Limb (tissue), 2 donors: ENCODE data around the gene PVALB.

ENCODE experiments used
- DNase-seq, 2 donors: peaks; one replicate each; pipeline ENCODE4 v3.0.0-alpha.2; 2016; ENCODE audit errors: extremely low spot score in 2 of 2

Gene PVALB

DNA sequence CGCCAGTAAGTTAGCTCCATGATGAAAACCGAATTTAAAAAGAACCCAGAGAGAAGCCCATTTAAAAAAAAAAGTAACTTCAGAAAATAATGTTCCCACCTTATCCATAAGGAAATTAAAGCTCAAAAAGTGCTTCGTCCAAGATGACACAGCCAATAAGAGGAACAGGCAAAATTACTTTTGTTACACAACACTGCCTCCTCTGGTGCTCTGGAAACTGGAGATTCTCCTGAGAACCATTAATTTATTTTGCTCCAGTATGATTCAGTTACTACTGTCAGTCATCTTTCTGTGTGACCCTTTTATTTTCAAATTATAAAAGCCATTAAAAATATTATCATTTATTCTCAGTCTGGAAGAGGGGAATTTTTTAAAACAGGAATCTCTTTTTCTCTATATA is 42.9 kb downstream of the PVALB start:
- no peak for DNase-seq

DNA sequence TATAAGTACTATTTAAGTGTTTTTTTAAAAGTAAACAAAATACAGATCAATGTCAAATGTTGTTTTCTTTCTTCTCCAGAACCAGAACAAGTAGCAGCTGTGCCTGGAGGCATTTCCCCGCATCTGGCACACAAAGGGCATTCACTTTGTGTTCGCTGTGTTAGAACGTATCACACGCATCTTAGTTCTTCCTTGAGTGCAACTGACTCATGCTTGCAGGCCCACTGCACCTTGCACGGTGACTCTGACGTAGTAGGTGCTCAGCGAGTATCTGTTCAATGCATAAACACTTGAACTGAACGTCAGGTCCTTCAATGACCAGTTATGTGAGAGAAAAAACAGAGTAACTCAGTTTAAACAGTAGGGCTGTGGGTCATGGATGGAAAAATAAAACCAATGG is 44.4 kb downstream of the PVALB start:
- DNase-seq, result no peak

DNA sequence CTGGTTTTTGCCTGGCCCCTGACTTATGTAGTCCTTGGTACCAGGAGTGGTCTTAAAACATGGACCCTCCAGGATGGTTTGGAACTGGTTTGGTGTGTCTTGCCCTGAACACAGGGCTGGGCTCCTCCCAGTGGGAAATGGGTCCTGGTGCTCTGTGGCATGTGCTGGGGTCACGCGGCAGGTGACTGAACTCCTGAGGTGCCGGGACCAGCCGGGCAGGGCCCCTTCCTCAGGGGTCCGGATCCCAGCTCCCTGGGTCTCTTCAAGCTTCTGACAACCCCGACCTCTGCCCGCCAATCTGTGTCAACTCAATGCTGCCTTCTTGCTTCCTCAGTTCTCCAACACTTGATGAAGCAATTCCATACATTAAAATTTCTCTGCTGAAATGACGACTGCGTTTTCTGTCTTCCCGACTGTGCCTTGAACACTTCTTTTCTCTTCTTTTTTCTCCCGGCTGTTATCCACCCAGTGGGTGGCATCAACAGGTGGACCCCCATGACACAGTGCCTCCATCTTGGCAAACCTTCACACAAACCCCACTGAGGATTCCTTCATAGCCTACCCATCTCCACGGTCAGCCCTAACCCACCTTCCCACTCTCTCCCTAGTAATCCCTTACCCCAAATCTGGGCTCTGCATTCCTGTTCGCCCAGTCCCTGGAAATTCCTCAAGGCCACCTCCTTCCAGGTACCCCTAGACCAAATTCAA is 45.3 kb downstream of the PVALB start:
- no peak for DNase-seq

DNA sequence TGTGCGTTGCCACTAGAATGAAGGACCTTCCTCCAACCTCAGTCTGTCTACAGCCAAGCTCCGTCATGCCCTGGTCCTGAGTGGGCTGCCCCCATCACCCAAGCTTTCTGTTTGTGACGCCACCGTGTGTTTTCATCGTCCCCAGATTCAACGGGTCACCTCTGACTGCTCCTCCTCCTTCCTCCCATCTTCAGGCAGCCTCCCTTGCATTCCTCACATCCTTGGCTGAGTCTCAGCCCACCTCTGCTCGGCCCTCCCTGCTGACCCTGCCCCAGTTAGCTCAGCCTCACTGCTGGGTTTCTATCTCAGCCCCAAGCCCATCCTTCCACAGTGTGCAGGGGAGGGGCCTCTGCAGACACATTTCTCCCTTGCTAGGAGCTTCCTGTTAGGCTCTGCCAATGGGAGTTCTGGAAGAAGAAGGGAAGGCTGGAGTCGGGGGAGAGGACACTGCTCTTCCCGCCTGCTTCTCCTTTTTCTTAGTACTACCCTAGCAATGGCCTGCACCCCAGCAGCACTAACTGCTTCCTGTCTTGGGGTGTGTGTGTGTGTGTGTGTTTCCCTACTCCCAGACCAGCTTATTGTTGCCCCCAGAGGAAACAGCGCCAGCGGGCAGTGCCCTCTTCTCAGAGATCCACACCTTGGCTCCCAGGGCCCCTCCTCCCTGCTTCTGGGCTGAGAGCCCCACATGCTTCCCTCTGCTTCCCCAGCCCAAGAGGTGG is 46.2 kb downstream of the PVALB start:
- DNase-seq, result no peak

DNA sequence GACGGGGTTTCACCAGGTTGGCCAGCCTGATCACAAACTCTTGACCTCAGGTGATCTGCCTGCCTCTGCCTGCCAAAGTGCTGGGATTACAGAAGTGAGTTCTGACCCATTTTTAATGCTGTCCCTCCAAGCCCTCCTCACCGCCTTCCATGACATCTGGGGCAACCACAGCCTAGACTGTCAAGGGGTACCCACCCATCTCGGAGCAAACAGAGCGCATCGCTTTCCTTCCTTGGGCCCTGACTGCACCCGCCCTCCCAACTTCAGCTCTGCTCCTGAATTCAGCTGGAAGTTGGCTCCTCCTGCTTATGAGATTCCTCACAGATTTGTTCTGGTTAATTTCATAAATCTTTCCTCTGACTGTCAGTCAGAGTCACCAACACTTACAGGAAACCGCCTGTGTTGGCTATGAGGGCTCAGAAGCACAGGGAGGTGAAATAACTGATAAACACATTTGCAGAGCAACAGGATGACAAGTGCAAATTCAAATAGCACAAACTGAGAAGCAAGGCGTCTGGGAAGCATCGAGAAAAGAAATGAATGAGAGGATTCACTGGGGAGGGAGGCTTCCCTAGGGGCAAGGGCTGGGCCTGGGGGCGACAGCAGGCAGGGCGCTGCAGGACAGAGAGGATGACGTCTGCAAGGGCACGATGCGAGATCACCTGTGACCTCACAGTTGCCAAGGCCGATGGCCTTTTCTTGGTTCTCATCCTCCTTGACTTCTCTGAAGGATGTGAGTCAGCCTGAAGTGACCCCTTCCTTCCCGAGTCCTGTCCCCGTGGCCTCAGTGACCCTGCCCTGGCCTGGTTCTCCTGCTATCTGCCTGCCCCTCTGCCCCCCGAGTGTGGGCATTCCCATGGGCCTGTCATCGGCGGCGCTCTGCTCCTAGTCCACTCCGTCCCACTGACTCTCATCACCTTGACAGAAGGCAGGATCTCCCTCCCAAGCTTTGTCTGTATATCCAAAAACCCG is 47.0 kb downstream of the PVALB start:
- no peak for DNase-seq

DNA sequence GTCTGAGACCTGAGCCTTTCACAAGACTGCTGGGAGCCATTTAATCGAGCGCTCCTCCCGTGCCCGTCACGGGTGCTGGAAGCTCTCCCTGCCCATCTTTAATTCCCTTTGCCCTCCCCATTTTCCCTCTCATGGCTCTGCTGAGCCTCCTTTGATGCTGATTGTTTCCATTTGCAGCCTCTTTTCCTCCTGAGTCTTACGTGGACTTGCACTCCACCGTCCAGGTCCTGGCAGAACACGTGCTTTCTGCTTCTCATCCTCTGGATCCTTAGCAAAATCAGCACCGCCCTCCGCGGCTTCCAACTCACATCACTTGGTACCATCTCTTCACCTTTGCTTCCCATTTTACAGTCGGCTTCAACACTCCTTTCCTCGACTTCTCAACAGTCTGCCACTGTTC is 48.2 kb downstream of the PVALB start:
- DNase-seq, result no peak

DNA sequence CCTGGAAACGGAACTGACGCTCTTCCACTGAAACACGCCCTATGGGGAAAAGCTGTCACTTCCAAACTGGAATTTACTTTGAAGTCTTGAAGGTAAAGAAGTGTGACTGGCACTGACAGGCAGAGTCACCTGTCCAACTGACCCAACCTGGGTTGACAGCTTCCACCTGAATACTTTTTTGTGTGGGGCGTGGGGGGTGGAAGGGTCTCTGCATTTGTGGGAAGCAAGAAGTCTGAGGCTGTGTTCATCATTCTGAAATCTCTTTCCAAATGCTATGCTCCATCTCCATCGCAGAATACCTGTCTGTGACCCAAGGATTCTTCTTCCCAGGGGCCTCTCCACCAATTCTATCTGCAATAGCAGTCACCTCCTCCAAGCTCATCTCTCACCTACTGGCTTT is 48.7 kb downstream of the PVALB start:
- no peak for DNase-seq

DNA sequence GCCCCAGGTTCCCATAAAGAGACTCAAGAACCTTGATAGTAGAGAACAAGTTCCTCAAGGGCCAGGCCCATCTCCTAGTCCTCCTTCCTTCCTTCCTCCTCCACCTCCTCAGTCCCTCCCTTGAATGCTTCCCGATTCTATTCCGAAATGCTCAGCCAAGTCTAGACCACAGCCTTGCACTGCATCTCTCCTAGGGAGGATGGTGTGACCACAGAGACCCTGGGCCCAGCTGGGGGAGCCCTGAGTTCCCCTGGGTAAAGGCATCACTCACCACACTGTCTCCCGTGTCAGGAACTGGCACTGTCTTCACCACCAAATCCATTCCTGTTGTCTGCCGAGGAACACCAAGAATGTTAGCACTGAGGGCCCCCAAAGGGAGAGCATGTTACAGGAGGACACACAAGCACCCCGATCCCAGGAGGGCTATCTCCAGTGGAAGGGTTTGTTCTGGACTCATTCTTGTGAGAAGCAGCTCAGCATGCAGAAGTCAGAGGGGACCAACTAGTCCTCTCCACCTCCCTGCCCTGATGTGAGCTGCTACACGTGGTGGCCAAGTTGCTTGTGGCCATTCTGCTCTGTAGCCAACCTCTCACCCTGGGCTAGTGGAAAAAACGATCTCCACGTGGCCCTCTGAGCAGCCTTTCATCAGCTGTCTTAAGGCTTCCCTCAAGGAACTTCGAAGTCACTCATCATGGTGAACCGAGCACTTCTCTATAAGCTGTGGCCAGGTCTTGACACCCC is 49.6 kb downstream of the PVALB start:
- no peak for DNase-seq

DNA sequence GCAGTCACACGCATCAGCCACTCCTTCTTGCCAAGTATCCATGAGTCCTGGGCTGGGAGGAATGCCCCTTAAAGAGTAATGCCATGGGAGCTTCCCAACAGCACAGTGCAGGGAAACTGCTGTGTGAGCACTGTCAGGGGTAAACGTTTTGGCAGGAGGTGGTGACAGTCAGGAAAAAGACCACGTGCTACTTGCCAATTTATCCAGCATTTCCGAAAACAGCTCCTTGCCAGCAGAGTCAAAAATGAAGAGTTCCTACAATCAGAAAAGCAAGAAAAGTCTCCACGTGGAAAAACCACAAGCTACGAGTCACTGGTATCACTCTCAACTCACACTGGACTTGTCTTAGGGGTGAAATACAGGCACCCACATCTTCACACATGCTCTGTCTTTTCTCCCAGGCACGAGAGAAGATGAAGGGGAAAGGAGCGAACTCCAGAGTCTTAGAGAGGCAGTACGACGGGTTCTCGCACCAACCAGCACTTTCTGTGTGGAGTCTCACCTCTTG is 50.8 kb downstream of the PVALB start:
- no peak for DNase-seq

DNA sequence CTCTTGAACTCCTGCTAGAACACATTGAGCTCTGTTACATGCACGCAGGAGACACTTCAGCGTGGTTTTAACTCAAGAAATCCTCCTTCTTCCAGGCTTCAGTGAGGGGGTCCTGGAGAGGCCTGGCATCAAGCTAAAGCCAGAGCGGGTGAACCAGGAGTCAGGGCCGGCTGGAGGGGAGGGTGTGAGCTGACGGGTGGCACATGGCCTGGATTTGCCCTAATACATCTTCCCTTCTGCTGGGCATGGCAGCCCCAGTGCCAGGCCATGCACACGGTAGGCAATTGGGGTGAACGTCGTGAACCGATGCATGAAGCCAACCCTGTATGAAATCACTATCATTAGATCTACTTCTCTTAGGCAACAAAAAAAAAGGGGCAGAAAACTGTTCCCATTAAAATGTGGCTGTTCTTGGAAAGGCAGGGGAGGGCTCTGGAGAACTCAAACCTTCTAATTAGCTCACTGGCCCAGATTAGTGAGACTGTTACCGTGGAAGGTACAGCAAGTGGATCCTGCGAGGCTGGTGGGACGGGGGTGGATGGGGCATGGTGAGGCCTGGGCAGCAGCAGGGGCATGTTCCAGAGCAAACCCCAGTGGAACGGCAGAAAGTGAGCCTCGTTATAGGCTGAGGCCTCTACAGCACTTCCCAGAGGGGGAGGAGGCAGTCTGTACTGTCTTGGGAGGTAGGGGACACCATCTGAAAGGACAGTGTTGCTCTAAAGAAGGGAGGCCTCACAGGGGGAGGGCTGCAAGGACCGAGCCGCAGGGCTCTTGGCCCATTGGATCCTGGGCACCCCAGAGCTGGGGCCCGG is 51.5 kb downstream of the PVALB start:
- DNase-seq, result no peak

DNA sequence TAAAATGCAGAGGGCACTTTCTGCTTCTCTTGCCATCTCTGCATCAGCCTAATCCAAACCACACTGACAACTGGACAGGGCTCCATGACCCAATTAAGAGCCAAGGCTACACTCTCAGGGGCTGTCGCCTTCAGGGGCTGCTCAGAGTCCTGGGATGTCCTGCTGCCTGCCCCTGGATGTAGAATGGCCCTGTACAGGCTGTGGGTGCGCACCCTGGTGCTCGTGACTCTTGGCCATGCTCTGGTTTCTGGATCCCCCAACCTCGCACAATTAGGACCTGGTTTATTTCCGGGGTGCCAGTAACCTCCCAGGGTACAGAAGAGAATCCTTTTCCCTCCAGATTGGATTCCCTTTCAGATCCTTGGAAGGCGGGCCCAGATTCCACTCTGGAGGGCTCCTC is 52.2 kb downstream of the PVALB start:
- no peak for DNase-seq

DNA sequence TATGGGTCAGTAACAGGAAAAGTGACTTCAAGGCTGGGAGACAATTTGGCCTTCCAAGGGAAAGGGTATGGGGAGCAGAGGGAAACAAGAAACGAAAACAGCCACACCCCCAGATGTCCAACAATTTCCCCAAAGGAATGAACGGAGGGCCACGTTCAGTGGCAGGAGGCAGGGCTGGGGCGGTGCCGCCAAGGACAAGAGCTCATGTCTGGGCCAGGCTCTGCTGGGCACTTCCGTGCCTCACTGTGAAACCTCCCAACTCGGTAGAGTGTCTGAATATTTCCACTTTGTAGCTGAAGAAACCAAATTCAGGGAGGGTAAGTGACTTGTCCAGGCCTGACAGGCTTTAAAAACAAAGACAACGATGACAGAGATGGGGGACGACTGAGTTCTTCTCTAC is 52.8 kb downstream of the PVALB start:
- DNase-seq, result no peak

DNA sequence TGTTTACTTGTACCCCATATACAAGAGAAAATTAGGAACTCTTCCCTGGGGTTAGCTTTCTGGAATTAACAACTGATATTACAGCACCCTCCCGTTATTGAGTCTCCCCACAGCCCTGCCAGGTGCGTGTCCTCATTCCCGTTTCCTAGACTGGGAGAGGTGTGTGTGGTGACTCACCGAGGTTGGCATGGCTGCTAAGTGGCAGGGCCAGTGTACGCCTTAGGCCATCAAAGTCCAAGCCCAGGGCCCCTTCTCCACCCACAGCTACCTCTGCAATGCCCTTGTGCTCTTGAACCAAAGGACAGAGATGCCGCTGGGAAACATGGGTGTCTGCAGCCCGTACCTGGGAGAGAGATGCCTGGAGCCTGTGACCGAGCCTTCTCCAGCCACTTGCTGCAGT is 53.3 kb downstream of the PVALB start:
- DNase-seq, result no peak

DNA sequence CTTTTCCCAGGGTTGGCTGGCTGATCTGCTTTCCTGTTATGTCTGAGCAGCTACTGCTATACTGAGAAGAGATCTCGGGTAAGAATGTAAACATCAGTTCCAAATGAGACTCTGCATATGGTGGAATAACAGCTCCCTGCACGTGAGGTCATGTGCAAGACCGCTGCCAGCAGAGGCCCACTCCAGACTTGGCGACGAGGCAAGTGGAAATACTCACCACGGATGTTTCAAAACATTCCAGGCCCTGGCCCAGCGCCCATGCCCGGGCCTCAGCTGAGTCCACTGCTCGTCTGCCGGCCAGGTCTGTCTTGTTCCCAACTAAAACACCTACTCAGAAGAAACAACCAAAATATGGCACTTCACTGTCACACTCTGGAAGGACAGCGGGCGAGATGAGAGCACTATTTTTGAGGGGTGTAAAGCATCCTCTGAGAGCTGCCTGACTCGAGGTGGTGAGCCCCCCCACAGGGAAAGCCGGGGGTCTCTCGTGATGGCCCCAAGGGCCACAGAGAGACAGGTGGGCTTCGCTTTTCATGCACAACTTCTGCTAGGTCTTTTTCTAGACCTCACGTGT is 54.1 kb downstream of the PVALB start:
- DNase-seq, result peak in 1 of 2 donors; percentile 50

DNA sequence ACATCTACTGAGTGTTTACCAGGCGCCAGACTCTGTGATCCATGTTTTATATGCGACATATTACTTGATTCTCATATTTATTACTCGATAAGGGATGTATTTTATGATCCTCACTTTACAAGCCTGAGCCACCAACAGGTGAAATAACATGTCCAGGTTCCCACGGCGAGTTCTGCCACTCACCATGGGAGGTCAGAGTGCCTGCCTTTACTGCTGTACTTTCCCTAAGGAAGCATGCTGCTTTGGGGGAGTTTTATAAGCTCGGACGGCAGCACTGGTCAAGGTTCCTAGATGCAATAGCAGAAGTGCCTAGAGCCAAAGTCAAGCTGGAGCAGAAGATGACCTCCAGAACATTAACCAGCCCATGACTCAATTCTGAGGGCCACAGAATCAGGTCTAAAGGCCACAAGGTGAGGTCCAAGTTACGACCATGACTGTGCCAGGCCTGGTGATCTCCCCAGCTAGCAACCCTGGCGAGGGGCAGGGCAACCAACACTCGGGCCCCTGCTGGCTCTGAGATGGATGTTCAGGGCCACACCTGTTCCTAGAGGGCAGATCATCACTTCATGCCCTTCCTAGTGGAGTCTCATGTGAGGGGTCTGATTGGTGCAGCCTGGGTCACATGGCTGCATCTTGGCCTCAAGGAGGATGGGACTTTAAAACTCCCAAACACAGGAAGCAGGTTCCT is 55.1 kb downstream of the PVALB start:
- no peak for DNase-seq

DNA sequence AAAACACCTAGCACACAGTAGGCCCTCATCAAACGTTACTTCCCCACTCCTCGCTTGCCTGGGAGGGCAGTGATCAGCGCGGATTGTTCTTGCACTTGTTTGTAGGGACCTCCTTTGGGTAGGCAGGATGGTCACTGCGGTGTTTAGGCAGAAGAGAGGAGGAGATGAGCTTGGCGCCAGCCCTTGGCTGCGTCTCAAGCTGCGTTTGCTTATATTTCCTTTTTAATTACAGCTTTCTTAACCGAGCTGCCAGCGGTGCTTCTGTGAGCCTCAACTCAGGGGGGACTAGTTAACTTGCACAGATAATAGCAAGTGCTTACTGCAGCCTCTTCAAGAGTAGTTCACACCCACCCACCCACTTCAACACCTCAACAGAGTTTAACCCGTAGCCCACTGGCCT is 56.0 kb downstream of the PVALB start:
- DNase-seq, result no peak

DNA sequence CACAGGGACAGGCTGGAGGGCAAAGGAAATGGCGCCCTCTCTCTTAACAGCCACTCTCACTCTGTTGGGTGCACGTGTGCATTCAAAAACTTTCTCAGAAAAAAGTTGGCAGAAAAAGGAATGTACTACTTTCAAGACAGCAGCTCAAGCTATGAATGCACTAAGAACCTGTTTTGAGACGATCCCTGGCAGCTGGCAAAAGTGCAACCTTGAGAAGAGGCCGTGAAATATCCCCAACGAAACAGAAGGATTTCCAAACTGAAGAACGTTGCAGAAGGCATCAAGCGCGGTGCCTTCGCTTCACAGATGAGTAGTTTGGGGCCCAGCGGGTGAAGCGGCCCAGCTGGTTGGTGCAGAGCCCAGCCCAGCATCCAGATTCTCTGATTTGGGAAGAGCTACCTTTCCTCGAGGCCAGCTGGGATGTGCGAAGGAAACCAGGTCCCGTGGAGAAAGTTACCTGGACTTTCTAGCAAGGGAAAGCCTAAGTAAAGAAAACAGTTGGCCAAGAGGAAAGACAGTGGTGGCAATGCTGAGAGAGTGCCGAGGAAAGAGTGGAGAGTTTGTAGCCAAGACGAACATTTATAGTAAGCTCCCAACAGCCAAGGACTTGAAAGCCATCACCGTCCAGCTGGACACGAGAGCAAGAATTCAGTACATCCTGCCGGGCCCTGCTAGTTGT is 57.2 kb downstream of the PVALB start:
- no peak for DNase-seq

DNA sequence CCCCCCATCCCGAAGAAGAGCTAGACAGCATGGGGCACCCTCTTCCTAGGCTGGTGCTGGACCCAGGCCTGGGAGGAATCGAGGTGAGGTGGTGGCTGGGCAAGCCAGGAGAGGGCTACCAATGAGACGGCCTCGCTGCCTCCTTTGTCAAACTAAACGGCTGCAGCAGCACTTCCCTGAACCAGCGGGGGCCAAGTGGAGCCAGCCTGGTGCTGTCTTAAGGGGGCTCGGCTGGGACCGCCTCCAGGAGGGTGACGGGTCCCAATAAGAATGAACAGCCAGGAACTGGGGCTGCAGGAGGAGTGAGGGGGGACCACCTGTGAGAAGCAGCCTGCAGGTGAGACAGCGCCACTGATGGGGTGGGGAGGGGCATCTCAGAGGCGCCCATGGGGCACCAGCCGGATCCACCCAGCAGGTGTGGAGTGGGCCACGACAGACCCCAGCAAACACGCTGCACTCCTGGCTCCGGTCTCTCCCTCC is 58.0 kb downstream of the PVALB start:
- DNase-seq, result no peak
